Spleen (tissue), 11 donors: ENCODE measurements around the gene XPO4. TPM values are rescaled to one million over a fixed set of nuclear protein-coding genes. Genes with fewer than 3 reads are reported as not detected.
"Not testable (repeated sequence)": the region's sequence is repeated elsewhere in the genome, so short reads cannot be mapped to it uniquely, and the experiment has no call there.

Experiments used
- DNase-seq: peaks from one replicate; pipeline ENCODE4 v3.0.0-alpha.2; 2020
- H3K27ac ChIP-seq, 8 donors: fragments of 200-600 bp; sonication (generic) in 7 of 8; 1 replicate in 4 of 8; 2 replicates in 4 of 8; pipeline versions ENCODE4 v1.5.0 to v1.8.0; 2016 to 2021; ENCODE audit warnings: inconsistent platforms in 4 of 8, mild to moderate bottlenecking in 4 of 8, moderate library complexity in 1 of 8
- H3K27me3 ChIP-seq, 7 donors: fragments of 200-600 bp; sonication (generic) in 6 of 7; replicated peaks in 1 of 7; 1 replicate in 4 of 7; 2 replicates in 3 of 7; pipeline versions ENCODE4 v1.5.0 to v1.8.0; 2016 to 2021; ENCODE audit warnings: inconsistent platforms in 3 of 7, mild to moderate bottlenecking in 1 of 7
- H3K36me3 ChIP-seq, 6 donors: fragments of 200-600 bp; sonication (generic) in 5 of 6; 1 replicate in 4 of 6; 2 replicates in 2 of 6; pipeline versions ENCODE4 v1.5.0 to v1.8.0; 2016 to 2021; ENCODE audit warnings: inconsistent platforms in 2 of 6
- H3K4me1 ChIP-seq, 6 donors: fragments of 200-600 bp; sonication (generic) in 5 of 6; 1 replicate in 3 of 6; 2 replicates in 3 of 6; pipeline versions ENCODE4 v1.5.0 to v1.8.0; 2016 to 2021; ENCODE audit warnings: inconsistent platforms in 3 of 6
- H3K4me3 ChIP-seq, 8 donors: fragments of 200-600 bp; sonication (generic) in 7 of 8; 1 replicate in 4 of 8; 2 replicates in 4 of 8; pipeline versions ENCODE4 v1.5.0 to v1.8.0; 2016 to 2021; ENCODE audit warnings: inconsistent platforms in 4 of 8, mild to moderate bottlenecking in 4 of 8, moderate library complexity in 2 of 8
- H3K9me3 ChIP-seq, 8 donors: fragments of 200-600 bp; sonication (generic) in 7 of 8; 1 replicate in 4 of 8; 2 replicates in 4 of 8; pipeline versions ENCODE4 v1.5.0 to v1.8.0; 2016 to 2021; ENCODE audit warnings: inconsistent platforms in 4 of 8
- POLR2A ChIP-seq, 3 donors: fragments of 450-650 bp; IDR thresholded peaks; one replicate each; pipeline ENCODE4 v1.5.1; 2017; ENCODE audit warnings: antibody characterized with exemption in 3 of 3, mild to moderate bottlenecking in 1 of 3
- POLR2AphosphoS5 ChIP-seq, 3 donors: sonication (generic); formaldehyde crosslinking; IDR thresholded peaks; one replicate each; pipeline ENCODE4 v1.5.1; 2017; ENCODE audit warnings: antibody characterized with exemption in 3 of 3
- WGBS, 5 donors: extraction: QIAGEN DNeasy Blood & Tissue Kit in 3 of 5; methylation state at CpG; one replicate each; pipeline versions ENCODE4 v1.1.5 to v1.1.7; 2013 to 2018; 5-methylcytosine and 5-hydroxymethylcytosine counted together
- intact Hi-C: fragments of 100-400 bp; cut with DNase I; formaldehyde crosslinking; loops from one replicate; pipeline ENCODE4 v1.15.0; 2023; ENCODE audit warnings: low total_unique reads
- polyA plus RNA-seq, 3 donors: library from polyadenylated mRNA; stranded (reverse); fragments of 200-250 nt; gene quantifications; one replicate each; pipeline ENCODE4 v1.2.1, GENCODE V29; 2013
- total RNA-seq, 7 donors: library from RNA; depleted of rRNA in 3 of 7; stranded (reverse); fragments of >200 nt in 3 of 7; fragmentation: NEBNext Ultra II Directional in 4 of 7; extraction: Animal tissue kit (Norgen Biotek cat#: 25700) in 4 of 7; gene quantifications; one replicate each; pipeline versions ENCODE4 v1.1.0 to v1.2.1, GENCODE V29; 2016 to 2021
- TF ChIP-seq, protein P1 (sequence below), 11 experiments: fragments of 200-600 bp in 7 of 11; fragments of 450-650 bp in 4 of 11; sonication (generic) in 4 of 11; IDR thresholded peaks in 8 of 11; conservative IDR thresholded peaks in 3 of 11; 1 replicate in 7 of 11; 2 replicates in 4 of 11; pipeline versions ENCODE4 v1.4.0 to v1.8.0; 2016 to 2021; ENCODE audit warnings: antibody characterized with exemption in 11 of 11, inconsistent platforms in 4 of 11, mild to moderate bottlenecking in 1 of 11
- donor health status: healthy with polysubstance abuse.
- donor health status: DM: no; HTN: no; CAD: no; lungs with moderate emphysema.
- donor health status: DM: no; HTN: no; CAD: no.
- donor health status: Bipolar disorder and iron deficiency.
- donor health status: healthy.
- donor health status: DM: no; HTN: no; CAD: no.
- donor health status: DM: yes; HTN: yes; CAD: no.

Gene XPO4
- total and polyA plus RNA-seq, 10 donors = 3.1 to 23.1 (median 17.5) TPM

DNA sequence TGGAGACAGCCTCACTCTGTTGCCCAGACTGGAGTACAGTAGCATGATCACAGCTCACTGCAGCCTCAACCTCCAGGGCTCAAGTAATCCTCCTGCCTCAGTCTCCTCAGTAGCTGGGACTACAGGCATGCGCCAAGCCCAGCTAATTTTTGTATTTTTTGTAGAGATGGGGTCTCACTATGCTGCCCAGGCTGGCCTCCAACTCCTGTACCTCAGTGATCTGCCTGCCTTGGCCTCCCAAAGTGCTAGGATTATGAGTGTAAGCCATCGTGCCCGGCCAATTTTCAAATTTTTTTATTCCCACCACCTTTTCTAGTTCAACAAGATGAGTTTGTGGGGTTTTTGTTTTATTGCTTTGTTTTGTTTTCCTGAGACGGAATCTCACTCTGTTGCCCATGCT, 31.7 kb downstream of the XPO4 start:
- no peak overlapping the region for H3K4me3 ChIP-seq
- no peak for TF ChIP-seq POLR2AphosphoS5 (IDR thresholded peaks at IDR 0.05)
- TF ChIP-seq, protein P1, sequence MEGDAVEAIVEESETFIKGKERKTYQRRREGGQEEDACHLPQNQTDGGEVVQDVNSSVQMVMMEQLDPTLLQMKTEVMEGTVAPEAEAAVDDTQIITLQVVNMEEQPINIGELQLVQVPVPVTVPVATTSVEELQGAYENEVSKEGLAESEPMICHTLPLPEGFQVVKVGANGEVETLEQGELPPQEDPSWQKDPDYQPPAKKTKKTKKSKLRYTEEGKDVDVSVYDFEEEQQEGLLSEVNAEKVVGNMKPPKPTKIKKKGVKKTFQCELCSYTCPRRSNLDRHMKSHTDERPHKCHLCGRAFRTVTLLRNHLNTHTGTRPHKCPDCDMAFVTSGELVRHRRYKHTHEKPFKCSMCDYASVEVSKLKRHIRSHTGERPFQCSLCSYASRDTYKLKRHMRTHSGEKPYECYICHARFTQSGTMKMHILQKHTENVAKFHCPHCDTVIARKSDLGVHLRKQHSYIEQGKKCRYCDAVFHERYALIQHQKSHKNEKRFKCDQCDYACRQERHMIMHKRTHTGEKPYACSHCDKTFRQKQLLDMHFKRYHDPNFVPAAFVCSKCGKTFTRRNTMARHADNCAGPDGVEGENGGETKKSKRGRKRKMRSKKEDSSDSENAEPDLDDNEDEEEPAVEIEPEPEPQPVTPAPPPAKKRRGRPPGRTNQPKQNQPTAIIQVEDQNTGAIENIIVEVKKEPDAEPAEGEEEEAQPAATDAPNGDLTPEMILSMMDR (IDR thresholded peaks at IDR 0.05 in 8 of 11, conservative IDR thresholded peaks at IDR 0.05 in 3 of 11) = no peak
- no peak for TF ChIP-seq POLR2A (IDR thresholded peaks at IDR 0.05)
- peaks cover 0 to 13% (median 0%) of the 10 kb centered on the region in 6 donors for H3K4me1 ChIP-seq
- H3K27me3 ChIP-seq = no peaks in the 10 kb centered on the region
- 67 to 100% (median 94%) methylated on average over 4 of the region's 4 CpGs for WGBS, 5 donors
- no peak overlapping the region for H3K27ac ChIP-seq
- H3K9me3 ChIP-seq = no peaks in the 10 kb centered on the region
- DNase-seq = no peak
- intact Hi-C loops = no loop called here
- H3K36me3 ChIP-seq = peaks cover 0 to 15% (median 0%) of the 10 kb centered on the region in 6 donors

DNA sequence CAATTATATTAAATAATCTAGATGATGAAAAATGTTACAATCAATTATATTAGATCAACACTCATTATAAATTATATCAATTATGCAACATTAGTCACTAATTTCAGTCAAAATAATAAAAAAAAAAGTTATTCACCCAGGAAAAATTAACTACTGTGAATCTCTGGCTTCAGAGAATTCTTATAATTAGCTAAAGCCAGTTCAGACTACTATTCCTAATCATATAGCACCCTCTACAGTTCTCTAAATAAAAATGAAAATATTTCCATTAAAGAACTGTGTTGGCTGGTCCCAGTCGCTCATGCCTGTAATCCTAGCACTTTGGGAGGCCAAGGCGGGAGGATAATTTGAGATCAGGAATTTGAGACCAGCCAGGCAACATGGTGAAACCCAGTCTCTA, 33.0 kb downstream of the XPO4 start:
- DNase-seq = no peak
- peaks cover 0 to 15% (median 0%) of the 10 kb centered on the region in 6 donors for H3K36me3 ChIP-seq
- H3K27ac ChIP-seq = no peak overlapping the region
- no peak overlapping the region for H3K4me3 ChIP-seq
- intact Hi-C loops = no loop called here
- no peaks in the 10 kb centered on the region for H3K27me3 ChIP-seq
- no peaks in the 10 kb centered on the region for H3K9me3 ChIP-seq
- TF ChIP-seq POLR2AphosphoS5 (IDR thresholded peaks at IDR 0.05) (no peak), POLR2A (IDR thresholded peaks at IDR 0.05) (no peak)
- TF ChIP-seq, protein P1 (IDR thresholded peaks at IDR 0.05 in 8 of 11, conservative IDR thresholded peaks at IDR 0.05 in 3 of 11) = no peak
- 83 to 90% (median 84%) methylated on average over 2 of the region's 2 CpGs for WGBS, 5 donors
- H3K4me1 ChIP-seq = peaks cover 0 to 16% (median 0%) of the 10 kb centered on the region in 6 donors

DNA sequence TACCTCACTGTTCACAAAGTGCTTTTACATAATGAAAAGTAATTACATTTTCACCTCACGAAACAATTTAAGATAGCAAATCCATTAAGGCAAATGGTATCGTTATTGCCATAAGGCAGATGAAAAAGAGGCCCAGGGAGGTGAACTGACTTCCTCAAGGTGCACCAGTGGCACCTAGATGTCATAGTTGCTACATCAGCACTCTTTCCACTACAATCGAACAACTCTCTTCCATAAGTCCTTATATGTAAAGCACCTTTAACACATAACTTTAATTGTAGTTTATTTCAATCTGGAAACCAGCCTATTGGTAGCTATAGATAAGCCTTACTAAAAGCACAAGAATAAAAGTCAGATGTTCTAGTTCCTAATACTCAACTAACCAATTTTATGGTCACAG, 35.1 kb downstream of the XPO4 start:
- no peaks in the 10 kb centered on the region for H3K9me3 ChIP-seq
- peaks cover 0 to 21% (median 5%) of the 10 kb centered on the region in 6 donors for H3K36me3 ChIP-seq
- 90 to 99% (median 95%) methylated on average over 3 of the region's 3 CpGs for WGBS, 5 donors
- no peak overlapping the region for H3K4me3 ChIP-seq
- H3K4me1 ChIP-seq = peaks cover 0 to 10% (median 0%) of the 10 kb centered on the region in 6 donors
- intact Hi-C loops = no loop called here
- H3K27me3 ChIP-seq = no peaks in the 10 kb centered on the region
- TF ChIP-seq, protein P1 (IDR thresholded peaks at IDR 0.05 in 8 of 11, conservative IDR thresholded peaks at IDR 0.05 in 3 of 11) = no peak
- TF ChIP-seq POLR2A (IDR thresholded peaks at IDR 0.05) = no peak
- no peak for TF ChIP-seq POLR2AphosphoS5 (IDR thresholded peaks at IDR 0.05)
- H3K27ac ChIP-seq = no peak overlapping the region
- no peak for DNase-seq

DNA sequence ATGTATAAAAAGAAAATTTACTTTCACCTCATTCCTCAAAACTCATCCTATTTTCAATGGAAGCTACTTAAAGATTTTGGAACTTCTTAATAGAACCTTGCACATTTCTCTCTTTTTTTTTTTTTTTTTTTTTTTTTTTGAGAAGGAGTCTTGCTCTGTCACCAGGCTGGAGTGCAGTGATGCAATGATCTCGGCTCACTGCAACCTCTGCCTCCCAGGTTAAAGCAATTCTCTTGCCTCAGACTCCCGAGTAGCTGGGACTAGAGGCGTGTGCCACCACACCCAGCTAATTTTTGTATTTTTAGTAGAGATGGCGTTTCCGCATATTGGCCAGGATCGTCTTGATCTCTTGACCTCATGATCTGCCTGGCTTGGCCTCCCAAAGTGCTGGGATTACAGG, 40.9 kb downstream of the XPO4 start:
- Histone ChIP-seq H3K4me1 (peaks cover 0 to 10% (median 0%) of the 10 kb centered on the region in 6 donors), H3K36me3 (peaks cover 0 to 64% (median 16%) of the 10 kb centered on the region in 6 donors)
- H3K27me3 ChIP-seq, H3K4me3 ChIP-seq, intact Hi-C loops, H3K27ac ChIP-seq, DNase-seq, H3K9me3 ChIP-seq: not testable (repeated sequence)
- 74 to 94% (median 88%) methylated on average over 6 of the region's 6 CpGs for WGBS, 5 donors

DNA sequence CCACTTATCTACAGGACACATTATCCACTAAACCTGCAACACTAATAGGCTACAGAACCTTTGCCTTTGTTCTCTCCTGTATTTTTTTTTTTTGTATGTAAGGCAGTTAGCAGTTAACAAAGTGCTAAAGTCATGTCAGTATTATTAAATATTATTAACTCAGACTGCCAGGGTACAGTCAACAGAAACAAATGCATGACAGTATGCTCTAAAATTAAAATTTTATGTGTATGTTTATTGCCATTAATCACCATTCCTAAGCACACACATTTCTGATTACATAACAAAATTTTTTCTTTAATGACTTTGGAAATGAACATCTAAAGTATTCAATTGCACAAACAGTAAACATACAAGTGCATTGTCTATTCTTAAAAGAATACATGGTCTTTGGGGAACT, 41.7 kb downstream of the XPO4 start:
- Histone ChIP-seq H3K9me3 (no peaks in the 10 kb centered on the region), H3K27me3 (no peaks in the 10 kb centered on the region), H3K36me3 (peaks cover 0 to 66% (median 16%) of the 10 kb centered on the region in 6 donors), H3K4me3 (no peak overlapping the region), H3K4me1 (peaks cover 0 to 6% (median 0%) of the 10 kb centered on the region in 6 donors), H3K27ac (no peak overlapping the region)
- intact Hi-C loops = no loop called here
- TF ChIP-seq POLR2A (IDR thresholded peaks at IDR 0.05) (no peak), POLR2AphosphoS5 (IDR thresholded peaks at IDR 0.05) (no peak)
- TF ChIP-seq, protein P1 (IDR thresholded peaks at IDR 0.05 in 8 of 11, conservative IDR thresholded peaks at IDR 0.05 in 3 of 11) = no peak
- no peak for DNase-seq
